Neural progenitor cell (in vitro differentiated cells): ENCODE data around the gene RHBDL1.

ENCODE experiments used
- CTCF ChIP-seq: fragments of 200-600 bp; sonication (generic); IDR thresholded peaks from 2 replicates; pipeline ENCODE4 v1.5.1; 2017; ENCODE audit warnings: antibody characterized with exemption, mild to moderate bottlenecking
- EZH2 ChIP-seq: fragments of 200-600 bp; sonication (generic); IDR thresholded peaks from 2 replicates; pipeline ENCODE4 v1.6.1; 2017; ENCODE audit warnings: antibody characterized with exemption, mild to moderate bottlenecking, moderate library complexity

GRCh38 chr16:638836-639235, 36.6 kb upstream of the RHBDL1 start:
- TF ChIP-seq CTCF (no peak), EZH2 (no peak)
